Sigmoid colon (tissue), 7 donors: Measurements from ENCODE around the gene CRNKL1. TPM values are rescaled to one million over a fixed set of nuclear protein-coding genes. Genes with fewer than 3 reads are reported as not detected.

Experiments used
- DNase-seq: peaks from one replicate; pipeline ENCODE4 v3.0.0-alpha.2; 2019
- H3K27ac ChIP-seq, 4 donors: fragments of 200-600 bp; sonication (generic); one replicate each; pipeline ENCODE4 v1.5.1; 2016 to 2019; ENCODE audit warnings: mild to moderate bottlenecking in 1 of 4
- H3K27me3 ChIP-seq, 3 donors: fragments of 200-600 bp; sonication (generic); one replicate each; pipeline ENCODE4 v1.5.1; 2019; ENCODE audit warnings: mild to moderate bottlenecking in 1 of 3
- H3K36me3 ChIP-seq, 4 donors: fragments of 200-600 bp; sonication (generic); one replicate each; pipeline ENCODE4 v1.5.1; 2016 to 2019
- H3K4me1 ChIP-seq, 4 donors: fragments of 200-600 bp; sonication (generic); one replicate each; pipeline ENCODE4 v1.5.1; 2017 to 2019
- H3K4me3 ChIP-seq, 4 donors: fragments of 200-600 bp; sonication (generic); one replicate each; pipeline ENCODE4 v1.5.1; 2017 to 2019; ENCODE audit warnings: mild to moderate bottlenecking in 2 of 4, moderate library complexity in 1 of 4
- H3K9me3 ChIP-seq, 4 donors: fragments of 200-600 bp in 3 of 4; sonication (generic) in 3 of 4; one replicate each; pipeline versions ENCODE4 v1.5.1 to v1.6.1; 2013 to 2019
- CTCF ChIP-seq, 4 experiments: fragments of 450-650 bp in 3 of 4; fragments of 200-600 bp in 1 of 4; IDR thresholded peaks; one replicate each; pipeline ENCODE4 v1.5.1; 2016 to 2019; ENCODE audit warnings: antibody characterized with exemption in 4 of 4, mild to moderate bottlenecking in 3 of 4, moderate library complexity in 2 of 4
- EP300 ChIP-seq, 4 donors: sonication (generic); formaldehyde crosslinking; IDR thresholded peaks; one replicate each; pipeline ENCODE4 v1.6.1; 2017; ENCODE audit warnings: antibody characterized with exemption in 4 of 4
- POLR2A ChIP-seq, 2 donors: fragments of 450-650 bp; IDR thresholded peaks; one replicate each; pipeline ENCODE4 v1.6.1; 2016; ENCODE audit warnings: antibody characterized with exemption in 2 of 2, mild to moderate bottlenecking in 2 of 2, moderate library complexity in 2 of 2
- POLR2AphosphoS5 ChIP-seq, 4 donors: sonication (generic); formaldehyde crosslinking; IDR thresholded peaks; one replicate each; pipeline ENCODE4 v1.6.1; 2017; ENCODE audit warnings: antibody characterized with exemption in 4 of 4
- WGBS, 2 donors: extraction: QIAGEN DNeasy Blood & Tissue Kit; methylation state at CpG; one replicate each; pipeline ENCODE4 v1.1.7; 2013; 5-methylcytosine and 5-hydroxymethylcytosine counted together
- intact Hi-C: fragments of 100-400 bp; cut with DNase I; formaldehyde crosslinking; loops from one replicate; pipeline ENCODE4 v1.15.1; 2023
- polyA plus RNA-seq, 3 donors: library from polyadenylated mRNA; stranded (reverse); fragments of 200-250 nt; gene quantifications; one replicate each; pipeline ENCODE4 v1.2.3, GENCODE V29; 2013
- total RNA-seq, 4 donors: library from RNA; depleted of rRNA; stranded (reverse); fragments of >200 nt; gene quantifications; one replicate each; pipeline ENCODE4 v1.1.0, GENCODE V29; 2016
- donor health status: healthy with polysubstance abuse.
- donor health status: Bipolar disorder and iron deficiency.
- donor health status: healthy.

The CRNKL1 gene
- total and polyA plus RNA-seq, 7 donors = 9.0 to 29.1 (median 19.9) TPM

- DNase-seq = no peak
- 1 to 4% methylated on average over 17 of the region's 17 CpGs for WGBS, 2 donors
- peaks cover 0 to 3% (median 0%) of the 10 kb centered on the region in 4 donors for H3K36me3 ChIP-seq
- H3K4me3 ChIP-seq = peak overlapping the region; percentile 65 to 95 (median 86)
- no peaks in the 10 kb centered on the region for H3K27me3 ChIP-seq
- H3K27ac ChIP-seq = peak overlapping the region; percentile 75 to 84 (median 80)
- intact Hi-C loops = loop anchor here (2.0 kb wide), 1 partner anchor 33 kb away; no protein-coding TSS in a partner anchor
- peaks cover 0 to 45% (median 39%) of the 10 kb centered on the region in 4 donors for H3K4me1 ChIP-seq
- H3K9me3 ChIP-seq = no peaks in the 10 kb centered on the region
- TF ChIP-seq POLR2A (IDR thresholded peaks at IDR 0.05) (no peak), CTCF (IDR thresholded peaks at IDR 0.05) (no peak), EP300 (IDR thresholded peaks at IDR 0.05) (no peak), POLR2AphosphoS5 (IDR thresholded peaks at IDR 0.05) (no peak)
These were observed 34.5 kb downstream of the CRNKL1 start for GRCh38 chr20:20017844-20018185.

- Histone ChIP-seq H3K27ac (peak within 1 kb of the TSS; percentile 75 to 84 (median 80)), H3K27me3 (no peaks in the 10 kb centered on the region), H3K9me3 (no peaks in the 10 kb centered on the region), H3K4me3 (peak within 1 kb of the TSS; percentile 65 to 95 (median 86)), H3K4me1 (peaks cover 0 to 47% (median 39%) of the 10 kb centered on the region in 4 donors), H3K36me3 (no peaks in the 10 kb centered on the region)
- intact Hi-C loops = no loop called here
- WGBS, 2 donors = 0 to 1% methylated on average over 81 of the region's 81 CpGs
- peak; percentile 97 for DNase-seq
- TF ChIP-seq EP300 (IDR thresholded peaks at IDR 0.05) (peak in 1 of 4 donors; percentile 45), CTCF (IDR thresholded peaks at IDR 0.05) (peak; percentile 68 to 92 (median 86)), POLR2AphosphoS5 (IDR thresholded peaks at IDR 0.05) (peak in 3 of 4 donors; percentile 69 to 72 (median 72)), POLR2A (IDR thresholded peaks at IDR 0.05) (no peak)
These were observed 35.0 kb downstream of the CRNKL1 start, which contains the start of gene NAA20 for GRCh38 chr20:20017001-20017843. Gene NAA20, plus strand, starts transcription at chr20:20017362. Its CDS starts 35 bp downstream, at chr20:20017397.

GRCh38 chr20:20014659-20015058 is 37.6 kb downstream of the CRNKL1 start:
- intact Hi-C loops = no loop called here
- Histone ChIP-seq H3K27me3 (no peaks in the 10 kb centered on the region), H3K27ac (no peak overlapping the region)

GRCh38 chr20:20012541-20012940 is 39.7 kb downstream of the CRNKL1 start:
- H3K27ac ChIP-seq = no peak overlapping the region
- no peak overlapping the region for H3K4me3 ChIP-seq
- no peaks in the 10 kb centered on the region for H3K27me3 ChIP-seq
- no peaks in the 10 kb centered on the region for H3K36me3 ChIP-seq
- no peak for TF ChIP-seq POLR2AphosphoS5 (IDR thresholded peaks at IDR 0.05)
- no peak for TF ChIP-seq CTCF (IDR thresholded peaks at IDR 0.05)
- no peak for TF ChIP-seq POLR2A (IDR thresholded peaks at IDR 0.05)
- TF ChIP-seq EP300 (IDR thresholded peaks at IDR 0.05) = no peak
- H3K9me3 ChIP-seq = no peaks in the 10 kb centered on the region
- intact Hi-C loops = no loop called here
- DNase-seq = no peak
- 74 to 85% methylated on average over 2 of the region's 2 CpGs for WGBS, 2 donors
- H3K4me1 ChIP-seq = peaks cover 0 to 34% (median 29%) of the 10 kb centered on the region in 4 donors

More at GRCh38 chr20:20014659-20015058, 37.6 kb downstream of the CRNKL1 start:
- Histone ChIP-seq H3K36me3 (no peaks in the 10 kb centered on the region), H3K4me1 (peaks cover 0 to 52% (median 48%) of the 10 kb centered on the region in 4 donors), H3K9me3 (no peaks in the 10 kb centered on the region), H3K4me3 (no peak overlapping the region)
- WGBS, 2 donors = 8 to 43% methylated on average over 2 of the region's 2 CpGs
- no peak for DNase-seq
- TF ChIP-seq CTCF (IDR thresholded peaks at IDR 0.05) (no peak), POLR2A (IDR thresholded peaks at IDR 0.05) (no peak), EP300 (IDR thresholded peaks at IDR 0.05) (no peak), POLR2AphosphoS5 (IDR thresholded peaks at IDR 0.05) (peak in 1 of 4 donors; percentile 11)
